OCI-LY3 (cell line): ENCODE data around the gene MRPL10.

Experiments used
- CTCF ChIP-seq: fragments of 200-600, 300-600 bp; sonication (generic); IDR thresholded peaks from 2 replicates; pipeline ENCODE4 v1.5.1; 2014; ENCODE audit warnings: antibody characterized with exemption, low read length, low read depth
- EZH2phosphoT487 ChIP-seq: fragments of 200-600 bp; shearing (Covaris generic); IDR thresholded peaks from 2 replicates; pipeline ENCODE4 v1.6.1; 2018; ENCODE audit warnings: antibody characterized with exemption, mixed run types, low read depth

DNA sequence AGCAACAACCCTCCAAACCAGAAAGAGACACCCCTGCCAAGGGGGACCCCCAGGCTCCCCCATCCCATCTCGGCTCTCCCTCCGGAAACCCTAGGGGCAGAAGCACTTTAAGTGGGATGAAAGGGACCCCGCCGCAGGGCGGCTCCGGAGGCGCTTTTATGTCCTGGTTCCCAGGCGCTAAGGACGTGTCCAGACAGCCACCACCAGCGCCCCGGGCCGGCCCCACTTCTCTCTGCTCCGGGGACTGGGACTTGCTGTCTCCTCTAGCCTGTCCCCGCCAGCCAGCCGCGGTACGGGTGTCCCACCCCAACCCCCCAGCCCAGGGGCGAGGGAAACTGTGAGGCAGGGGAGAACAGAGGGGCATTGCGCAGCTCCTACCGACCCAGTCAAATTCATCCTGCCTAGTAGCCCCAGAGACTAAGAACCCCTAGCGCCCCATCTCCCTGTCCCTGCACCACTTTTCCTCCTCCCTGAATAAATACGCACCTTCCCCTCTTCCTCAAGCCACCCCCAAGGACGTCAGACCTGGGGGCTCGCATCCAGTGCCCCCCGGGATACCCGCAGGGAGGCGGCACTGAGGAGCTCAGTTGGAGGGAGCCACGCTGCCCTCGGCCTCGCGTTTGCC, 15.5 kb upstream of the MRPL10 start:
- TF ChIP-seq CTCF (no peak), EZH2phosphoT487 (no peak)
